OCI-LY7 (cell line): Measurements from ENCODE around the gene DLGAP1. TPM values are rescaled to one million over a fixed set of nuclear protein-coding genes. Genes with fewer than 3 reads are reported as not detected.

Source experiments
- BruUV-seq: library from RNA; stranded (reverse); fragments of 400-500 nt; replicated peaks from 2 replicates; lab custom pipeline; 2021; lab: Mats Ljungman, UMichigan
- CTCF ChIA-PET: fragments of 300-600 bp; sonication (Branson Sonifier 250); formaldehyde crosslinking; loops from one replicate; lab custom pipeline; 2022; ENCODE audit warnings: antibody characterized with exemption; ENCODE audit not compliant: unreplicated experiment; lab: Charles Lee
- POLR2A ChIA-PET: fragments of 300-600 bp; sonication (Branson Sonifier 250); formaldehyde crosslinking; loops from one replicate; lab custom pipeline; 2022; ENCODE audit warnings: antibody characterized with exemption; lab: Charles Lee
- DNase-seq: peaks from one replicate; pipeline ENCODE4 v3.0.0-alpha.2; 2015; ENCODE audit warnings: low spot score
- H2AFZ ChIP-seq: fragments of 200-600 bp; sonication (generic), shearing (Covaris generic); 2 replicates; pipeline ENCODE4 v1.6.1; 2014; ENCODE audit warnings: mild to moderate bottlenecking, antibody characterized with exemption, low read length, moderate library complexity
- H3K27ac ChIP-seq: fragments of 200-600 bp; sonication (generic); 2 replicates; pipeline ENCODE4 v1.5.1; 2014; ENCODE audit warnings: mixed run types, low read depth, mild to moderate bottlenecking, moderate library complexity, low read length, inconsistent platforms; ENCODE audit not compliant: poor library complexity, severe bottlenecking
- H3K36me3 ChIP-seq: fragments of 200-600 bp; sonication (generic); 2 replicates; pipeline ENCODE4 v1.6.1; 2014; ENCODE audit warnings: mild to moderate bottlenecking, antibody characterized with exemption, low read length, moderate library complexity, mixed read lengths; ENCODE audit not compliant: insufficient read depth
- H3K4me1 ChIP-seq: fragments of 200-600 bp; sonication (generic); 2 replicates; pipeline ENCODE4 v1.5.1; 2014; ENCODE audit warnings: mild to moderate bottlenecking, low read length; ENCODE audit not compliant: insufficient read depth, poor library complexity, severe bottlenecking
- H3K4me2 ChIP-seq: fragments of 200-600 bp; sonication (generic); 2 replicates; pipeline ENCODE4 v1.6.1; 2014; ENCODE audit warnings: mild to moderate bottlenecking, low read length
- H3K4me3 ChIP-seq: fragments of 200-600 bp; sonication (generic); 2 replicates; pipeline ENCODE4 v1.5.1; 2014; ENCODE audit warnings: mild to moderate bottlenecking, low read depth, low read length; ENCODE audit not compliant: poor library complexity, severe bottlenecking
- H3K79me2 ChIP-seq: fragments of 200-600 bp; sonication (generic); 2 replicates; pipeline ENCODE4 v1.6.1; 2016; ENCODE audit warnings: low read depth, mild to moderate bottlenecking, low read length, moderate library complexity, mixed read lengths; ENCODE audit not compliant: insufficient read depth
- H3K9me2 ChIP-seq: fragments of 200-600 bp; sonication (generic); 2 replicates; pipeline ENCODE4 v1.6.1; 2016; ENCODE audit warnings: mild to moderate bottlenecking, low read length, mixed read lengths; ENCODE audit not compliant: insufficient read depth
- H3K9me3 ChIP-seq: fragments of 200-600 bp; sonication (generic); 2 replicates; pipeline ENCODE4 v1.6.1; 2014; ENCODE audit warnings: mild to moderate bottlenecking, mixed run types, low read length, mixed read lengths
- H4K20me1 ChIP-seq: fragments of 200-600 bp; sonication (generic); 2 replicates; pipeline ENCODE4 v1.6.1; 2014; ENCODE audit warnings: mild to moderate bottlenecking, antibody characterized with exemption, low read length, moderate library complexity, mixed read lengths; ENCODE audit not compliant: insufficient read depth
- CTCF ChIP-seq: fragments of 200-600 bp; sonication (generic); conservative IDR thresholded peaks from 2 replicates; pipeline ENCODE4 v1.5.1; 2014; ENCODE audit warnings: mild to moderate bottlenecking, antibody characterized with exemption, low read length, moderate library complexity, mixed read lengths
- EZH2phosphoT487 ChIP-seq: fragments of 200-600 bp; sonication (generic); IDR thresholded peaks from 2 replicates; pipeline ENCODE4 v1.6.1; 2018; ENCODE audit warnings: low read depth, borderline replicate concordance, mild to moderate bottlenecking, mixed run types, antibody characterized with exemption, low read length, moderate library complexity, mixed read lengths
- intact Hi-C: fragments of 100-400 bp; cut with micrococcal nuclease; formaldehyde crosslinking; loops from one replicate; pipeline ENCODE4 v1.10.0; 2022; ENCODE audit not compliant: unreplicated experiment
- total RNA-seq, 2 experiments: library from RNA; depleted of rRNA in 1 of 2; stranded (reverse); fragments of >200 nt in 1 of 2; shearing (Covaris generic) in 1 of 2; gene quantifications; 2 replicates each; pipeline ENCODE4 v1.2.3, GENCODE V29; 2014 to 2022

The DLGAP1 gene
- total RNA-seq, 2 experiments from 2014 or later = 0.22 TPM; not detected in 1

- H3K79me2 ChIP-seq = peaks cover 92% of the 10 kb centered on the region
- no TSS peak for BruUV-seq
- peaks cover 7% of the 10 kb centered on the region; the same call in 1 of the 2 replicates for H3K9me3 ChIP-seq
- no peak overlapping the region for H3K4me3 ChIP-seq
- 0 out of 2 replicates have a peak overlapping the region, but pooled peaks have one; percentile 84 for H3K4me2 ChIP-seq
- TF ChIP-seq EZH2phosphoT487 (no peak), CTCF (no peak)
- no peak for DNase-seq
- H4K20me1 ChIP-seq = peaks cover 13% of the 10 kb centered on the region; the same call in 1 of the 2 replicates
- peaks cover 67% of the 10 kb centered on the region for H3K36me3 ChIP-seq
- H3K27ac ChIP-seq = no peak overlapping the region
- intact Hi-C loops = no loop called here
- H3K9me2 ChIP-seq = no peaks in the 10 kb centered on the region
- no peak overlapping the region for H2AFZ ChIP-seq
- ChIA-PET POLR2A (interaction anchor here (1.0 to 6.2 kb wide), 5 partner anchors 10 to 170 kb away, joined by 3 to 29 read pairs (median 12); no protein-coding TSS in a partner anchor), CTCF (interaction anchor here (0.6 to 1.1 kb wide), 3 partner anchors 10 to 13 kb away, joined by 3 to 4 read pairs (median 3); no protein-coding TSS in a partner anchor)
- H3K4me1 ChIP-seq = peaks cover 48% of the 10 kb centered on the region
These were observed 999.0 kb downstream of the DLGAP1 start for GRCh38 chr18:3455907-3456685.

- Histone ChIP-seq H3K4me1 (peaks cover 48% of the 10 kb centered on the region), H3K36me3 (peaks cover 57% of the 10 kb centered on the region), H2AFZ (no peak overlapping the region), H3K9me2 (no peaks in the 10 kb centered on the region), H4K20me1 (peaks cover 13% of the 10 kb centered on the region; the same call in 1 of the 2 replicates), H3K4me2 (peak overlapping the region; percentile 84), H3K9me3 (no peaks in the 10 kb centered on the region; the same call in 1 of the 2 replicates), H3K27ac (no peak overlapping the region), H3K79me2 (peaks cover 95% of the 10 kb centered on the region), H3K4me3 (peak overlapping the region; percentile 88)
- TSS peak; percentile 27 for BruUV-seq
- CTCF ChIA-PET = interaction anchor here (0.6 to 1.3 kb wide), 4 partner anchors 12 to 211 kb away, joined by 3 to 6 read pairs (median 4); no protein-coding TSS in a partner anchor
- no peak for DNase-seq
- peak; percentile 71; the same call in 1 of the 2 replicates for TF ChIP-seq CTCF
- no peak for TF ChIP-seq EZH2phosphoT487
- intact Hi-C loops = no loop called here
- POLR2A ChIA-PET = interaction anchor here (0.6 to 6.2 kb wide), 14 partner anchors 10 to 370 kb away, joined by 3 to 29 read pairs (median 4); no protein-coding TSS in a partner anchor
These were observed 999.9 kb downstream of the DLGAP1 start for GRCh38 chr18:3455090-3455635.
